Astrocyte (in vitro differentiated cells and primary cell): ENCODE data around the gene SRR. TPM values are rescaled to one million over a fixed set of nuclear protein-coding genes. Genes with fewer than 3 reads are reported as not detected.
A peak's percentile ranks its signal among the peaks of the same experiment; 100 is the strongest.

ENCODE experiments used
- DNase-seq: peaks from one replicate; pipeline ENCODE4 v3.0.0-alpha.2; 2010; ENCODE audit warnings: low read depth
- FAIRE-seq: peaks from 2 replicates; lab custom pipeline; 2011; peaks lifted over from hg19 to GRCh38; lab: Jason Lieb, UNC
- H2AFZ ChIP-seq: 2 replicates; pipeline ENCODE4 v1.6.0; 2012; ENCODE audit warnings: low read depth, low read length, inconsistent platforms
- H3K27ac ChIP-seq: 2 replicates; pipeline ENCODE4 v1.5.1; 2011; ENCODE audit warnings: low read depth, low read length, inconsistent platforms
- H3K27me3 ChIP-seq: 2 replicates; pipeline ENCODE4 v1.6.0; 2011; ENCODE audit warnings: low read length, inconsistent platforms; ENCODE audit not compliant: insufficient read depth
- H3K36me3 ChIP-seq: 2 replicates; pipeline ENCODE4 v1.5.1; 2011; ENCODE audit warnings: low read length, inconsistent platforms; ENCODE audit not compliant: insufficient read depth
- H3K4me1 ChIP-seq: 2 replicates; pipeline ENCODE4 v1.5.1; 2011; ENCODE audit warnings: low read length, inconsistent platforms; ENCODE audit not compliant: insufficient read depth
- H3K4me2 ChIP-seq: 2 replicates; pipeline ENCODE4 v1.6.0; 2012; ENCODE audit warnings: low read length, inconsistent platforms
- H3K4me3 ChIP-seq: 2 replicates; pipeline ENCODE4 v1.5.1; 2011; ENCODE audit warnings: low read depth, mild to moderate bottlenecking, low read length, inconsistent platforms; ENCODE audit not compliant: insufficient read depth
- H3K79me2 ChIP-seq: 2 replicates; pipeline ENCODE4 v1.6.0; 2012; ENCODE audit warnings: mild to moderate bottlenecking, low read length, inconsistent platforms; ENCODE audit not compliant: insufficient read depth
- H3K9ac ChIP-seq: 2 replicates; pipeline ENCODE4 v1.6.0; 2012; ENCODE audit warnings: mild to moderate bottlenecking, low read length, inconsistent platforms
- H3K9me3 ChIP-seq: 2 replicates; pipeline ENCODE4 v1.5.1; 2012; ENCODE audit warnings: low read depth, mild to moderate bottlenecking, low read length, inconsistent platforms; ENCODE audit not compliant: insufficient read depth
- H4K20me1 ChIP-seq: 2 replicates; pipeline ENCODE4 v1.6.0; 2012; ENCODE audit warnings: low read length, inconsistent platforms; ENCODE audit not compliant: insufficient read depth
- H3K27ac Mint-ChIP-seq: one replicate; pipeline ENCODE4 v1.8.0; 2021; ENCODE audit warnings: mild to moderate bottlenecking, mixed read lengths; ENCODE audit not compliant: unreplicated experiment
- H3K27me3 Mint-ChIP-seq: one replicate; pipeline ENCODE4 v1.8.0; 2021; ENCODE audit warnings: low read depth, mixed read lengths; ENCODE audit not compliant: unreplicated experiment
- H3K36me3 Mint-ChIP-seq: one replicate; pipeline ENCODE4 v1.8.0; 2021; ENCODE audit warnings: low read depth, mixed read lengths; ENCODE audit not compliant: unreplicated experiment
- H3K4me1 Mint-ChIP-seq: one replicate; pipeline ENCODE4 v1.8.0; 2021; ENCODE audit warnings: low read depth, mixed read lengths; ENCODE audit not compliant: unreplicated experiment
- H3K4me3 Mint-ChIP-seq: one replicate; pipeline ENCODE4 v1.8.0; 2021; ENCODE audit warnings: mild to moderate bottlenecking, moderate library complexity, mixed read lengths; ENCODE audit not compliant: unreplicated experiment
- H3K9me3 Mint-ChIP-seq: one replicate; pipeline ENCODE4 v1.8.0; 2021; ENCODE audit warnings: mild to moderate bottlenecking, mixed read lengths; ENCODE audit not compliant: unreplicated experiment
- CTCF ChIP-seq: IDR thresholded peaks from 2 replicates; pipeline ENCODE4 v1.5.1; 2011; ENCODE audit warnings: low read depth, mild to moderate bottlenecking, inconsistent platforms, low read length, moderate library complexity; ENCODE audit not compliant: insufficient read depth
- EZH2 ChIP-seq: IDR thresholded peaks from 2 replicates; pipeline ENCODE4 v1.6.1; 2012; ENCODE audit warnings: mild to moderate bottlenecking, low read length, inconsistent platforms; ENCODE audit not compliant: insufficient read depth
- total RNA-seq: library from RNA; stranded (reverse); gene quantifications from 2 replicates; pipeline ENCODE4 v1.2.1, GENCODE V29; 2021

Gene SRR
- total RNA-seq, 1 donor from 2014 or later = 15.4 TPM

- H3K4me1 ChIP-seq = peaks cover 10% of the 10 kb centered on the region
- H2AFZ ChIP-seq = no peak overlapping the region
- Mint-ChIP-seq H3K4me3 (no peak overlapping the region), H3K36me3 (peaks cover 8% of the 10 kb centered on the region), H3K4me1 (peaks cover 4% of the 10 kb centered on the region), H3K27ac (peak overlapping the region; percentile 44), H3K9me3 (peaks cover 2% of the 10 kb centered on the region), H3K27me3 (no peaks in the 10 kb centered on the region)
- no peak for TF ChIP-seq EZH2
- no peak overlapping the region for H3K27ac ChIP-seq
- peaks cover 51% of the 10 kb centered on the region for H4K20me1 ChIP-seq
- FAIRE-seq (no peak), DNase-seq (no peak)
- H3K36me3 ChIP-seq = no peaks in the 10 kb centered on the region
- H3K9me3 ChIP-seq = no peaks in the 10 kb centered on the region
- H3K27me3 ChIP-seq = no peaks in the 10 kb centered on the region
- peaks cover 3% of the 10 kb centered on the region for H3K79me2 ChIP-seq
- H3K9ac ChIP-seq = no peak overlapping the region
- H3K4me2 ChIP-seq = no peak overlapping the region
- H3K4me3 ChIP-seq = no peak overlapping the region
Measured at GRCh38 chr17:2354311-2354710, 50.6 kb downstream of the SRR start.

GRCh38 chr17:2357237-2357636 lies 53.5 kb downstream of the SRR start:
- no peak overlapping the region for H3K27ac Mint-ChIP-seq
- Histone ChIP-seq H3K9ac (no peak overlapping the region), H3K4me2 (no peak overlapping the region), H3K27ac (no peak overlapping the region), H4K20me1 (peaks cover 66% of the 10 kb centered on the region), H3K9me3 (no peaks in the 10 kb centered on the region), H3K4me1 (peaks cover 19% of the 10 kb centered on the region), H3K4me3 (no peak overlapping the region), H3K36me3 (no peaks in the 10 kb centered on the region), H2AFZ (no peak overlapping the region), H3K27me3 (no peaks in the 10 kb centered on the region), H3K79me2 (peaks cover 3% of the 10 kb centered on the region)
- peaks cover 2% of the 10 kb centered on the region for H3K9me3 Mint-ChIP-seq
- DNase-seq (no peak), FAIRE-seq (no peak)
- no peak for TF ChIP-seq CTCF
- no peak for TF ChIP-seq EZH2
- peaks cover 8% of the 10 kb centered on the region for H3K36me3 Mint-ChIP-seq
- H3K4me1 Mint-ChIP-seq = peaks cover 9% of the 10 kb centered on the region
- no peaks in the 10 kb centered on the region for H3K27me3 Mint-ChIP-seq
- H3K4me3 Mint-ChIP-seq = no peak overlapping the region

GRCh38 chr17:2357931-2358434 lies 54.2 kb downstream of the SRR start:
- Histone ChIP-seq H3K4me3 (no peak overlapping the region), H3K79me2 (peaks cover 3% of the 10 kb centered on the region), H4K20me1 (peaks cover 63% of the 10 kb centered on the region), H3K4me2 (no peak overlapping the region), H3K27ac (no peak overlapping the region), H3K9me3 (no peaks in the 10 kb centered on the region), H3K4me1 (peaks cover 19% of the 10 kb centered on the region), H3K9ac (no peak overlapping the region), H3K27me3 (no peaks in the 10 kb centered on the region), H3K36me3 (no peaks in the 10 kb centered on the region), H2AFZ (no peak overlapping the region)
- FAIRE-seq = no peak
- Mint-ChIP-seq H3K36me3 (peaks cover 10% of the 10 kb centered on the region), H3K27ac (no peak overlapping the region), H3K9me3 (peaks cover 2% of the 10 kb centered on the region), H3K27me3 (no peaks in the 10 kb centered on the region), H3K4me3 (no peak overlapping the region), H3K4me1 (peaks cover 9% of the 10 kb centered on the region)
- no peak for DNase-seq
- TF ChIP-seq EZH2 (no peak), CTCF (no peak)
